ENCODE data around the gene RERE. TPM values are rescaled to one million over a fixed set of nuclear protein-coding genes. Genes with fewer than 3 reads are reported as not detected.

The RERE gene
- 88.5 TPM for total RNA-seq
- long read RNA-seq, partial matches to known transcripts, result 51 of 100 reads
- long read RNA-seq, other reads (novel, unspliced or antisense), result 46 of 100 reads

DNA sequence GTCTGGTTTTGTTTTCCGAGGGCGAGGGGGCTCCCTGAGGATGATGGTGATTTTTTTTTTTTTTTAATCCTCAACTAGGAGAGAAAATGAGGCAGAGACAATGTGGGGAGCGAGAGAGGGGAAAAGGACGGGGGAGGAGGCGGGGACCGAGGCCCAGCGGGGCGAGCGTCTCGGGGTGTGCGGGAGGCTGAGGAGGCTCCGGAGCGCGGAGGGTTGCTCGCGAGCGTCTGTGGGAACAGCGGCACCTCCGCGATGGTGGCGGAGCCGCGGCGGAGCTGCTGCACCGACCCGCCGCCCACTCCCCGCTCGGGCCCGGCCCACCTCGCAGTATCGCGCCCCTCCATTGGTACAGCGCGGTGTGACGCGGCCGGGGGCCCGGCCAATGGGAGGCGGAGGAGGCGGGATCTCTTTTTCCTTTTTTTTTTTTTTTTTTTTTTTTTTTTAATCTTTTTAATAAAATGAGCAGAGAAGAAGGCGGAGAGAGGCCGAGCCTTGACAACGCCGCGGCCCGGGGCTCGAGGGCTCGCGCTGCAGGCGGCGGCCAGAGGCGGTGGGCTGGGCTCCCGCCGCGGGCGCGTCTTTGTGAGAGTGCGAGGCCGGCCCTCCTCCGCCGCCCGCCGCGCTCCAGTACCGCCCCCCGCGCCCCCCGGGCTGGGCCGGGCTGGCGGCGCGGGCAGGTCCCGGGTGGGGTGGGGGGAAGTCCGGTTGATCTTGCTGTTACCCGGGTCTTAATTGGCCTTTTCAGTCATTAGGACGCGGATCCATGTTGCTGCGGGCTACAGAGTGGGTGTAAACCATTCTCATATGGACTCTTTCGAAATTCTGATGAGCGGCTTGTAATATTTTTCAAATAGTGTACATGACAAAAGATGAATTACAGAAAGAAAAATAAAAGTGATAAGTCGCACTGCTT lies at the start of gene RERE:
TSS of gene RERE (minus strand) at position 229 of the 913 bp plus-strand sequence.
- Histone ChIP-seq H3K36me3 (no peaks in the 10 kb centered on the region), H3K4me1 (peaks cover 50% of the 10 kb centered on the region), H3K4me3 (peak within 1 kb of the TSS; percentile 89), H3K27me3 (ENCODE audit: low read depth) (no peaks in the 10 kb centered on the region), H3K9me3 (no peaks in the 10 kb centered on the region), H3K27ac (peak within 1 kb of the TSS; percentile 91)
- peak; percentile 91 for DNase-seq
- TF ChIP-seq CTCF (IDR thresholded peaks at IDR 0.05), result no peak
- peak; percentile 98 to 100 for ATAC-seq
- intact Hi-C loops (cut with DNase I), result no loop called here

- H3K4me3 ChIP-seq, result no peak overlapping the region
- peaks cover 100% of the 10 kb centered on the region for H3K36me3 ChIP-seq
- no peaks in the 10 kb centered on the region for H3K27me3 ChIP-seq (ENCODE audit: low read depth)
- H3K27ac ChIP-seq, result no peak overlapping the region
- intact Hi-C loops (cut with DNase I), result no loop called here
- no peak for DNase-seq
- no peaks in the 10 kb centered on the region for H3K9me3 ChIP-seq
- TF ChIP-seq CTCF (IDR thresholded peaks at IDR 0.05), result no peak
- H3K4me1 ChIP-seq, result peaks cover 14% of the 10 kb centered on the region
- no peak for ATAC-seq
These were observed 49.5 kb upstream of the RERE start for GRCh38 chr1:8866792-8867415.

DNA sequence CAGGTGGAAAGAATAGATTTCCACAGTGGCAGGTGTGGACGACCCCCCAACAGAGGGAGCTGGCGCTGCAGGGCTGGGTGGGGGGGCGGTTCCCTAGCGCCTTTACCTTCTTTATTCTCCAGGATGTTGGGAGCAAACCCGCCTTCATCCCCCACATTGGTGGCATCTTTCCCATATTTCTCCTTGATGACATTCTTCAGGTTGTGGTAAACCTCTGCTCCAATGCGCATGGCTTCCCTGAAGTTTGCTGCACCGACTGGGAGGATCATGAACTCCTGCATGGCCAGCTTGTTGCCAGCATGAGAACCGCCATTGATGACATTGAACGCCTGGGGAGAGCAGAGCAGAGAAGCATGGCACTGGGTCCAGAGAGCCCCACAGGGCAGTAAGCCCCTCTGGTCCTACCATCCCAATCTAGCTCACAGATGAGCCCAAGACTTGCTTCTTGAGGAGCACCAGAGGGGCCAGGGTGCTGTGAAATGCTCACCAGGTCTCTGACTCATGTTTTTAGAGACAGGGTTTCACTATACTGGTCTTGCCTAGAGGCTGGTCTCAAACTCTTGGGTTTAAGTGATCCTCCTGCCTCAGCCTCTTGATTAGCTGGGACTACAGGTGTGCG lies 48.8 kb upstream of the RERE start:
- Histone ChIP-seq H3K27ac (no peak overlapping the region), H3K27me3 (ENCODE audit: low read depth) (no peaks in the 10 kb centered on the region), H3K9me3 (no peaks in the 10 kb centered on the region), H3K4me1 (peaks cover 8% of the 10 kb centered on the region), H3K4me3 (no peak overlapping the region), H3K36me3 (peaks cover 100% of the 10 kb centered on the region)
- ATAC-seq (no peak), DNase-seq (no peak)
- TF ChIP-seq CTCF (IDR thresholded peaks at IDR 0.05), result no peak
- intact Hi-C loops (cut with DNase I), result no loop called here

DNA sequence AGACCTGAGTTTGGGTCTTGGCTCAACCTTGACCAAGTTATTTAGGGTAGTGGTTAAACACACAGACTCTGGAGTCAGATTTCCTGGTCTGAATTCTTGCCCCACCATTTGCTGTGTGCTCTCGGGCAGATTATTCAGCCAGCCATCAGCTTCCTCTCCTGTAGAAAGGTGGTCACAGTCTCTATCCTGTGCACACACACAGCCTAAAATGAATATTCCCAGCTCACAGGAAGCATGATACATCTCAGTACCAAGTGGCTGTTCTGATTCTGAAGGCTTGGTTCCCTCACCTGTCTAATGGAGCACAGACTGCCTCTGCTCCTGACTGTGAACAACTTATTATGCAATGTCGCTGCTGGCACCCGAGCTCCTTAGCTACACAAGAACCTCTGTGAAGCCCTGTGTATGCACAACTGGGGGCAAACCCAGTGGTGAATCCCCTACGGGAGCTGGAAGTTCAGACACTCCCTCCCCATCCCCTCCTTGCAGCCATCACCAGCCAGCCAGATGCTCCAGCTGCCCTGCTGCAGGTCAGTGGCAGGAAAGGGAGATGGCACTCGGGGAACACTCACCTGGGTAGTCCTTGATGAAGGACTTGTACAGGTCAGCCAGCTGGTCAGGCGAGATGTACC lies 47.4 kb upstream of the RERE start:
- no peak for ATAC-seq
- H3K4me1 ChIP-seq, result no peaks in the 10 kb centered on the region
- H3K36me3 ChIP-seq, result peaks cover 100% of the 10 kb centered on the region
- H3K27ac ChIP-seq, result no peak overlapping the region
- TF ChIP-seq CTCF (IDR thresholded peaks at IDR 0.05), result no peak
- no peak for DNase-seq
- no peaks in the 10 kb centered on the region for H3K9me3 ChIP-seq
- intact Hi-C loops (cut with DNase I), result no loop called here
- H3K27me3 ChIP-seq (ENCODE audit: low read depth), result no peaks in the 10 kb centered on the region
- H3K4me3 ChIP-seq, result no peak overlapping the region

DNA sequence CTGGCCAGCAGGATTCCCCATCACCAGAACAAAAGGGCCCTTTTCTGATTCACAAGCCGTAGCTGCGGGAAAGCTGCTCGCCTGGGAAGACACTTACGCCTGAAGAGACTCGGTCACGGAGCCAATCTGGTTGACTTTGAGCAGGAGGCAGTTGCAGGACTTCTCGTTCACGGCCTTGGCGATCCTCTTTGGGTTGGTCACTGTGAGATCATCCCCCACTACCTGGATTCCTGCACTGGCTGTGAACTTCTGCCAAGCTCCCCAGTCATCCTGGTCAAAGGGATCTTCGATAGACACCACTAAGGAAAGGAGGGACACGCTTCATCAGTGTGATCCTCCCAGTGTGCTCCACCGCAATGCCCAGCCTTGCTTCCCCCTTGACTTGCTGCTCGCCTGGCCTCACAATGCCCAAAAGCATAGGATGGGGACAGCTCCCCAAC lies 46.4 kb upstream of the RERE start:
- Histone ChIP-seq H3K36me3 (peaks cover 100% of the 10 kb centered on the region), H3K9me3 (no peaks in the 10 kb centered on the region), H3K27me3 (ENCODE audit: low read depth) (no peaks in the 10 kb centered on the region), H3K4me1 (peaks cover 4% of the 10 kb centered on the region), H3K4me3 (no peak overlapping the region), H3K27ac (no peak overlapping the region)
- DNase-seq (no peak), ATAC-seq (no peak)
- intact Hi-C loops (cut with DNase I), result no loop called here
- TF ChIP-seq CTCF (IDR thresholded peaks at IDR 0.05), result no peak

All from lower lobe of right lung (tissue), 2 donors.